Cardiac fibroblast (primary cell): ENCODE results near the gene CCDC148.

Experiments used
- DNase-seq, 2 donors: peaks; one replicate each; pipeline versions ENCODE4 v3.0.0 to v3.0.0-alpha.2; 2010; ENCODE audit warnings: low read depth in 2 of 2
- H3K4me3 ChIP-seq, 2 donors: replicated peaks in 1 of 2; 1 replicate in 1 of 2; 2 replicates in 1 of 2; pipeline ENCODE4 v1.5.1; 2011; ENCODE audit warnings: low read depth in 2 of 2, low read length in 2 of 2, mild to moderate bottlenecking in 2 of 2, moderate library complexity in 1 of 2
- TF ChIP-seq, protein P1 (sequence below): IDR thresholded peaks from one replicate; pipeline ENCODE4 v1.5.1; 2011; ENCODE audit warnings: low read depth, mild to moderate bottlenecking, low read length, inconsistent platforms

The CCDC148 gene

DNA sequence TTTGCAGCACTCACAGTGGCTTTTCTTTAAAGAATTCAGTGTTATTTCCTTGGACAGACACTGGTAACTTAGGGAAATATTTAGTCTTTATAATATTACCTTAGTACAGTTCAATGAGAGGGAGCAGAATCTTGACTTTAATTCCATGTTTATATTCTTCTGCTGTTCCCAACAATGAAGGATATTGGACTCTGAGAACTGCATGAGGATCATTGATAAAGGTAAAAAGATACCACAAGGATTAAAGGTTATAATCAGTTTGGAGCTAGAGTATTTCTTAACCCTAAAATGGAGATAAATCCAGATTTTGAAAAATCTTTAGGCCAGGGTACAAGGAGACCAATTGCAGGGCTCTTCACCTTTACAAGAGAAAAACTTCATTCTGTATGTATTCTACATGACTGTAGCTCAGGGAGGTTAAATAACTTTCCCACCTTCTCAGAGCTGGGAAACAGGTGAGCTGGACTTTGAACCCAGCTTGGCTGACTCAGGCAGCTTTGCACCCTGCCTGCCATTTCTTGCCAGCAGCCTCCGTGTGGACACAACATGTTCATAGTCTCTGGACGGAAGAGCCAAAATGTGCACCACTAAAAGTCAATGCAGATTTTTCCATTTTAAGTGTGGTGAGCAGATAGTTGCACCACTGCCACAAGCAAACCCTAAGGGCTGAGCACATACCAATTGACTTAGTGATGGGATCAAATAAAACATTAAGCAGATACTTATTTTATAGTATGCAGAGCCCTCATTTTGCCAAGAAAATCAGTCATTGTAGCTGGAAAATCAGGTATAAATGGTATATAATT, 328.2 kb downstream of the CCDC148 start:
- TF ChIP-seq, protein P1, sequence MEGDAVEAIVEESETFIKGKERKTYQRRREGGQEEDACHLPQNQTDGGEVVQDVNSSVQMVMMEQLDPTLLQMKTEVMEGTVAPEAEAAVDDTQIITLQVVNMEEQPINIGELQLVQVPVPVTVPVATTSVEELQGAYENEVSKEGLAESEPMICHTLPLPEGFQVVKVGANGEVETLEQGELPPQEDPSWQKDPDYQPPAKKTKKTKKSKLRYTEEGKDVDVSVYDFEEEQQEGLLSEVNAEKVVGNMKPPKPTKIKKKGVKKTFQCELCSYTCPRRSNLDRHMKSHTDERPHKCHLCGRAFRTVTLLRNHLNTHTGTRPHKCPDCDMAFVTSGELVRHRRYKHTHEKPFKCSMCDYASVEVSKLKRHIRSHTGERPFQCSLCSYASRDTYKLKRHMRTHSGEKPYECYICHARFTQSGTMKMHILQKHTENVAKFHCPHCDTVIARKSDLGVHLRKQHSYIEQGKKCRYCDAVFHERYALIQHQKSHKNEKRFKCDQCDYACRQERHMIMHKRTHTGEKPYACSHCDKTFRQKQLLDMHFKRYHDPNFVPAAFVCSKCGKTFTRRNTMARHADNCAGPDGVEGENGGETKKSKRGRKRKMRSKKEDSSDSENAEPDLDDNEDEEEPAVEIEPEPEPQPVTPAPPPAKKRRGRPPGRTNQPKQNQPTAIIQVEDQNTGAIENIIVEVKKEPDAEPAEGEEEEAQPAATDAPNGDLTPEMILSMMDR = no peak
- H3K4me3 ChIP-seq = no peak overlapping the region
- no peak for DNase-seq

DNA sequence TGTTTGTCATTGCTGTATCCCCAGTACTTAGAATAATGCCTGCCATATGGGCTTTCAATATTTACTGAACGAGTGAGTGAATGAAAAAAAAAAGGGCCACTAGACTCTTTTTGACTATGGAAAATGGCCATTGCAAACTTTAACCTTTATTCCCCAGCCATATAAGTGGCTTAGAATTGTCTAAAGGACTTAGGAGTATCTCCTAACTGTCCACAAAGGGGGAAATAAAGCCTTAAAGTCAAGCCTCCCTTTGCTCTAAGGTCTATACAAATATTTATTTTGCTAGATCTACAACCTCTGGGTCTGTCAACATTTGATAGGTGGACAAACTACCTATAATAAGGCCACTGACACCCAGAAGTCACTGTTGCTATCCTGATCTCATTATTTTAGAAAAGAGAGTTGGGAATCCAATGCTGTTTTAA, 329.2 kb downstream of the CCDC148 start:
- H3K4me3 ChIP-seq = no peak overlapping the region
- no peak for DNase-seq
- TF ChIP-seq, protein P1 = no peak

DNA sequence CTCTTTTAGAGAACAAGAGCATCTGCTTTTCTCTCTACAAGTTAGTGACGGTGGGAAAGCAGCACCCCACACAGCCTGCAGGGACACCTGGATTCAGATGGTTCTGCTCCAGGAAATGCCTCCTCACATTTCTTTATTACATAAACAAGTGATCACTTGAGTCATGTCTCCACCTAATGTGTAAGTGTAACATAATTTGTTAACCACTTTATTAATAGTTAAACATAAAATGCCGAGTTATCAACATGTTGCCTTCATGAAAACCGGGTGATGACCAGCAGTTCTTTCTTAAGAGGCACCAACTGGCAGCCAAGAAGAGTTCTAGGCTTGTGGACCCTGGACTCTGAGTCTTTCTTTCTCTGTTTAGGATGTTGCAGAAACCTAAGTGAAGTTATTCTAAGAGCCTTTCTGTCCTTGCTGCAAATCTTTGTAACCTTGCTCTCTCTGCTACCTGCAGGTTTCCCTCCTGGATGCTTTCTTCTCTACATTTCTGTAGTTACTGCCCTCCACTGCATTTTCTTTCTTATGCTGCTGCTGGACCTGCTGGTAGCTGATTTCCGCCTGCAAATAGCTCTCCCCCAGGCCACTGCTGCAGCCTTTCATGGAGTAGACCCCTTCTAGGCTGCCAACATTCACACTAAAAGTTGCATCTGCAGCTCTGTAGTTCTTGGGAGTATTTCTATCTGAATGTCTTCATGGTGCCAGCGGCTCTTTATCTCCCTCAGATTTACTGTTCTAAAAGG, 330.6 kb downstream of the CCDC148 start:
- no peak for DNase-seq
- TF ChIP-seq, protein P1 = no peak
- H3K4me3 ChIP-seq = no peak overlapping the region

DNA sequence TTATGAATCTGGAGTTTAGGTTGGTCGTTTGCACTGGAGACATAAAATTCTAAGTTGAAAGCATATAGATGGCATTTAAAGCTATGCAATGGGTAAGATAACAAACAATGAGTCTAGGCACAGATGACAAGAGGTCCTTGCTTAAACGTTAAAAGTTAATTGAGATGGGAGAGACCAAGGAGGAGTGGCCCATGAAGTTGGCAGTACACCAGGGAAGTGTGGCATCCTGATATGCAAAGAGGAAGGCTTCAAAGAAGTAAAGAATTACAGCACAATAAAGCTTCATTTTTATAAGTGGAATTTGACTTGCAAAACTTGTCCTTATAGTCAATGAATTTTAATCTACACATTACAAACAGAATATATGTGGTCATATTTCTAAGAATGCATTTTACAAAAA, 331.7 kb downstream of the CCDC148 start:
- DNase-seq = no peak
- TF ChIP-seq, protein P1 = no peak
- no peak overlapping the region for H3K4me3 ChIP-seq
